NT2/D1 (cell line): ENCODE data around the gene AKAP13.

ENCODE experiments used
- SUZ12 ChIP-seq: IDR thresholded peaks from 2 replicates; pipeline ENCODE4 v1.6.1; 2011; ENCODE audit not compliant: insufficient read length, insufficient read depth; ENCODE audit errors: extremely low read depth
- ZNF274 ChIP-seq: IDR thresholded peaks from 2 replicates; pipeline ENCODE4 v1.6.1; 2011; ENCODE audit warnings: mild to moderate bottlenecking, low read depth, low read length

- no peak for TF ChIP-seq ZNF274
- TF ChIP-seq SUZ12, result no peak
These were observed 175.6 kb downstream of the AKAP13 start for GRCh38 chr15:85555875-85556617.
